Spleen (tissue), 11 donors: Measurements from ENCODE around the gene NPIPB8. TPM values are rescaled to one million over a fixed set of nuclear protein-coding genes. Genes with fewer than 3 reads are reported as not detected.
"Not testable (repeated sequence)": the region's sequence is repeated elsewhere in the genome, so short reads cannot be mapped to it uniquely, and the experiment has no call there.

Source experiments
- DNase-seq: peaks from one replicate; pipeline ENCODE4 v3.0.0-alpha.2; 2020
- H3K27ac ChIP-seq, 8 donors: fragments of 200-600 bp; sonication (generic) in 7 of 8; 1 replicate in 4 of 8; 2 replicates in 4 of 8; pipeline versions ENCODE4 v1.5.0 to v1.8.0; 2016 to 2021; ENCODE audit warnings: inconsistent platforms in 4 of 8, mild to moderate bottlenecking in 4 of 8, moderate library complexity in 1 of 8
- H3K27me3 ChIP-seq, 7 donors: fragments of 200-600 bp; sonication (generic) in 6 of 7; replicated peaks in 1 of 7; 1 replicate in 4 of 7; 2 replicates in 3 of 7; pipeline versions ENCODE4 v1.5.0 to v1.8.0; 2016 to 2021; ENCODE audit warnings: inconsistent platforms in 3 of 7, mild to moderate bottlenecking in 1 of 7
- H3K36me3 ChIP-seq, 6 donors: fragments of 200-600 bp; sonication (generic) in 5 of 6; 1 replicate in 4 of 6; 2 replicates in 2 of 6; pipeline versions ENCODE4 v1.5.0 to v1.8.0; 2016 to 2021; ENCODE audit warnings: inconsistent platforms in 2 of 6
- H3K4me1 ChIP-seq, 6 donors: fragments of 200-600 bp; sonication (generic) in 5 of 6; 1 replicate in 3 of 6; 2 replicates in 3 of 6; pipeline versions ENCODE4 v1.5.0 to v1.8.0; 2016 to 2021; ENCODE audit warnings: inconsistent platforms in 3 of 6
- H3K4me3 ChIP-seq, 8 donors: fragments of 200-600 bp; sonication (generic) in 7 of 8; 1 replicate in 4 of 8; 2 replicates in 4 of 8; pipeline versions ENCODE4 v1.5.0 to v1.8.0; 2016 to 2021; ENCODE audit warnings: inconsistent platforms in 4 of 8, mild to moderate bottlenecking in 4 of 8, moderate library complexity in 2 of 8
- H3K9me3 ChIP-seq, 8 donors: fragments of 200-600 bp; sonication (generic) in 7 of 8; 1 replicate in 4 of 8; 2 replicates in 4 of 8; pipeline versions ENCODE4 v1.5.0 to v1.8.0; 2016 to 2021; ENCODE audit warnings: inconsistent platforms in 4 of 8
- CTCF ChIP-seq, 11 experiments: fragments of 200-600 bp in 7 of 11; fragments of 450-650 bp in 4 of 11; sonication (generic) in 4 of 11; IDR thresholded peaks in 8 of 11; conservative IDR thresholded peaks in 3 of 11; 1 replicate in 7 of 11; 2 replicates in 4 of 11; pipeline versions ENCODE4 v1.4.0 to v1.8.0; 2016 to 2021; ENCODE audit warnings: antibody characterized with exemption in 11 of 11, inconsistent platforms in 4 of 11, mild to moderate bottlenecking in 1 of 11
- POLR2A ChIP-seq, 3 donors: fragments of 450-650 bp; IDR thresholded peaks; one replicate each; pipeline ENCODE4 v1.5.1; 2017; ENCODE audit warnings: antibody characterized with exemption in 3 of 3, mild to moderate bottlenecking in 1 of 3
- POLR2AphosphoS5 ChIP-seq, 3 donors: sonication (generic); formaldehyde crosslinking; IDR thresholded peaks; one replicate each; pipeline ENCODE4 v1.5.1; 2017; ENCODE audit warnings: antibody characterized with exemption in 3 of 3
- WGBS, 5 donors: extraction: QIAGEN DNeasy Blood & Tissue Kit in 3 of 5; methylation state at CpG; one replicate each; pipeline versions ENCODE4 v1.1.5 to v1.1.7; 2013 to 2018; 5-methylcytosine and 5-hydroxymethylcytosine counted together
- intact Hi-C: fragments of 100-400 bp; cut with DNase I; formaldehyde crosslinking; loops from one replicate; pipeline ENCODE4 v1.15.0; 2023; ENCODE audit warnings: low total_unique reads
- polyA plus RNA-seq, 3 donors: library from polyadenylated mRNA; stranded (reverse); fragments of 200-250 nt; gene quantifications; one replicate each; pipeline ENCODE4 v1.2.1, GENCODE V29; 2013
- total RNA-seq, 7 donors: library from RNA; depleted of rRNA in 3 of 7; stranded (reverse); fragments of >200 nt in 3 of 7; fragmentation: NEBNext Ultra II Directional in 4 of 7; extraction: Animal tissue kit (Norgen Biotek cat#: 25700) in 4 of 7; gene quantifications; one replicate each; pipeline versions ENCODE4 v1.1.0 to v1.2.1, GENCODE V29; 2016 to 2021
- donor health status: healthy with polysubstance abuse.
- donor health status: DM: no; HTN: no; CAD: no; lungs with moderate emphysema.
- donor health status: DM: no; HTN: no; CAD: no.
- donor health status: Bipolar disorder and iron deficiency.
- donor health status: healthy.
- donor health status: DM: no; HTN: no; CAD: no.
- donor health status: DM: yes; HTN: yes; CAD: no.

NPIPB8 gene
- total and polyA plus RNA-seq, 10 donors, result 0.32 to 2.4 (median 0.82) TPM; not detected in 4

DNA sequence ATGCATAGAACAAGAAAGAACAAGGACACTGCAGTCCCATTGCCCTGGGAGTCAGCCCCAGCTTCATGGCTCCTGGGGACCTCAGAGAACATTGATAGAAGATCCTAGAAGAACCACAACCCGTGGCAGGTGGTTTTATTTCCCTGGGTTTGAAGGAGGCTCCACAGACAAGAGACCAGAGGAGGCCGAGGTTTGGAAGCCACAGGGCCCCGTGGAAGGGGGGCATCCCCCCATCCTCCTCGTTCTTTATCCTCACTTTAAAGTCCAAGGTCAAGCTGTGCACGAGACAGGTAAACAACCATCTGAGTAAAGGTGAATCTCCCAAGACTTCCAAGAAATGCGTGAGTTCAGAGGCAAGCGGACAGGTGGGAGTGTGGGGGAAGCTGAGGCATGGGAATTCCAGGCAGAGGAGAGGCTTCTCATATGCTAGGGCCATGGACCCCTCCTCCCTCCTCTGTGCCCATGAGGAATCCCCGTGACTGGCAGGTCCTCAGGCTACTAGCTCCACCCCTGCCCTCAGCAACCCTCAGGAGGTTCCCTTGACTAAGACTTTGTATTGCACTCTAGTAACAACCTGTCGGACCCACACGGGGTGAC is 27.2 kb upstream of the NPIPB8 start:
- intact Hi-C loops, result no loop called here
- peak; percentile 59 for DNase-seq
- Histone ChIP-seq H3K9me3 (no peaks in the 10 kb centered on the region), H3K27me3 (no peaks in the 10 kb centered on the region), H3K4me1 (peaks cover 0 to 36% (median 20%) of the 10 kb centered on the region in 6 donors), H3K36me3 (peaks cover 0 to 28% (median 2%) of the 10 kb centered on the region in 6 donors), H3K27ac (peak overlapping the region in 7 of 8 donors; percentile 32 to 85 (median 76)), H3K4me3 (peak overlapping the region in 1 of 8 donors; percentile 23)
- TF ChIP-seq POLR2AphosphoS5 (IDR thresholded peaks at IDR 0.05), result no peak
- no peak for TF ChIP-seq CTCF (IDR thresholded peaks at IDR 0.05 in 8 of 11, conservative IDR thresholded peaks at IDR 0.05 in 3 of 11)
- no peak for TF ChIP-seq POLR2A (IDR thresholded peaks at IDR 0.05)
- 70 to 81% (median 78%) methylated on average over 10 of the region's 10 CpGs for WGBS, 5 donors

GRCh38 chr16:28612359-28613280 is 25.2 kb upstream of the NPIPB8 start:
- H3K27ac ChIP-seq, intact Hi-C loops, H3K9me3 ChIP-seq, H3K4me3 ChIP-seq, H3K27me3 ChIP-seq, DNase-seq: not testable (repeated sequence)
- Histone ChIP-seq H3K36me3 (peaks cover 0 to 11% (median 2%) of the 10 kb centered on the region in 6 donors), H3K4me1 (peaks cover 0 to 53% (median 23%) of the 10 kb centered on the region in 6 donors)
- WGBS, 5 donors, result no CpG with 5 or more reads among the region's 17 CpGs

DNA sequence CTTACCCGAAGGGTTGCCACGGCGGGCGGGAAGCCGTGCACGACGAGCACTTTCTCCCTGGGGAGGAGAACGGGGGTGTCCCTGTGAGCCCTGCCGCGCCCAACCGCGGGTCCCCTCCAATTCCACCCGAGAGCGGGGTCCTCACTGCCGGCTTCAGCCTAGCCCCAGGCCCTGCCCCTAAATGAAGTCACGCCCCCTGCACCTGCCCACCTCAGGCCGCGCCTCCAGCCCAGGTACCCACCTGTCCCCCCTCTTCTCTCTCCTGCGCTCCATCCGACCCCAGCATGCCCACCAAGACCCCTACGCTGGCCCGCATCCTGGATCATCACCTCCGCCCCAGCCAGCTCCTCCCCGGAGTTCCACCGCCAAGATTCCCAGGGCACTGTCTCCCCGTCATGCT is 24.0 kb upstream of the NPIPB8 start:
- H3K9me3 ChIP-seq, H3K36me3 ChIP-seq, H3K4me3 ChIP-seq, H3K27ac ChIP-seq, H3K27me3 ChIP-seq, intact Hi-C loops: not testable (repeated sequence)
- H3K4me1 ChIP-seq, result peaks cover 0 to 52% (median 23%) of the 10 kb centered on the region in 6 donors
- peak; percentile 71 for DNase-seq
- 43 to 100% (median 45%) methylated on average over 3 to 7 of the region's 26 CpGs; no CpG with 5 or more reads in 1 of the 5 donors for WGBS, 5 donors

GRCh38 chr16:28614561-28614960 is 23.3 kb upstream of the NPIPB8 start:
- H3K9me3 ChIP-seq, H3K36me3 ChIP-seq, H3K4me3 ChIP-seq, H3K27me3 ChIP-seq, intact Hi-C loops, H3K27ac ChIP-seq: not testable (repeated sequence)
- peak; percentile 61 for DNase-seq
- WGBS, 5 donors, result 81 to 91% (median 83%) methylated on average over 5 to 15 of the region's 16 CpGs
- peaks cover 0 to 45% (median 18%) of the 10 kb centered on the region in 6 donors for H3K4me1 ChIP-seq

- H3K27me3 ChIP-seq, H3K27ac ChIP-seq, H3K4me3 ChIP-seq, intact Hi-C loops, H3K36me3 ChIP-seq, H3K9me3 ChIP-seq: not testable (repeated sequence)
- whole genome bisulfite sequencing, 5 donors, result 54 to 71% (median 64%) methylated on average over 16 to 18 of the region's 24 CpGs
- TF ChIP-seq POLR2AphosphoS5 (IDR thresholded peaks at IDR 0.05) (peak in 1 of 3 donors; percentile 25), CTCF (IDR thresholded peaks at IDR 0.05 in 8 of 11, conservative IDR thresholded peaks at IDR 0.05 in 3 of 11) (peak; percentile 40 to 75 (median 67))
- DNase-seq, result peak; percentile 86
- peaks cover 0 to 34% (median 10%) of the 10 kb centered on the region in 6 donors for H3K4me1 ChIP-seq
Measured at GRCh38 chr16:28615486-28616223, 22.2 kb upstream of the NPIPB8 start.

DNA sequence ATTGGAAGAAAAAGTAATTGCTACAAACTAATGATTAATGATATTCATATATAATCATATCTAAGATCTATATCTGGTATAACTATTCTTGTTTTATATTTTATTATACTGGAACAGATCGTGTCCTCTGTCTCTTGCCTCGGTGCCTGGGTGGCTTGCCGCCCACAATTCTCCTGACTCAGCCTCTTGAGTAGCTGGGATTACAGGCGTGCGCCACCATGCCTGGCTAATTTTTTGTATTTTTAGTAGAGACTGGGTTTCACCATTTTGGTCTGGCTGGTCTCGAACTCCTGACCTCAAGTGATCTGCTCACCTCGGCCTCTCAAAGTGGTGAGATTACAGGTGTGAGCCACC is 21.7 kb upstream of the NPIPB8 start:
- H3K9me3 ChIP-seq, H3K27me3 ChIP-seq, intact Hi-C loops, H3K36me3 ChIP-seq, H3K27ac ChIP-seq, H3K4me3 ChIP-seq: not testable (repeated sequence)
- DNase-seq, result peak; percentile 42
- WGBS, 5 donors, result 73 to 90% (median 81%) methylated on average over 7 of the region's 7 CpGs
- peaks cover 0 to 29% (median 6%) of the 10 kb centered on the region in 6 donors for H3K4me1 ChIP-seq
